Ramos (cell line): ENCODE results near the gene RPS3A.
"Not testable (repeated sequence)": the region's sequence is repeated elsewhere in the genome, so short reads cannot be mapped to it uniquely, and the experiment has no call there.

Experiments
- in situ Hi-C: fragments of 300-500 bp; cut with MboI; formaldehyde crosslinking; loops from one replicate; pipeline ENCODE4 v1.14.3; 2022; ENCODE audit warnings: low sequenced_read_pairs; ENCODE audit not compliant: unreplicated experiment

Gene RPS3A

DNA sequence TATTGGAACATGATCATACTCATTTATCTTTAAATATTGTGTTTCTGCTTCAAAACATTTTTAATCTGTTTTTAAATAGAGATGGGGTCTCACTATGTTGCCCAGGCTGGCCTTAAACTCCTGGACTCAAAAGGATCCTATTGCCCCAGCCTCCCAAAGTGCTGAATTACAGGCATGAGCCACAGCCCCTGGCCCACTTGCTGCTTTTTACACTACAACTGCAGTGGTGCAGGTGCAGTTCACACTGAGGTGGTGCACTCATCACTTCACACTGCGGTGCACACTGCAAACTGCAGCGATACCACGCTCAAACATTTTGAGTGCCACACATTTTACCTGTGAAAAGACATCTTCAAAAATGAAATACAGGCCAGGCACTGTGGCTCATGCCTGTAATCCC, 10.8 kb downstream of the RPS3A start:
- in situ Hi-C loops: no loop called here

DNA sequence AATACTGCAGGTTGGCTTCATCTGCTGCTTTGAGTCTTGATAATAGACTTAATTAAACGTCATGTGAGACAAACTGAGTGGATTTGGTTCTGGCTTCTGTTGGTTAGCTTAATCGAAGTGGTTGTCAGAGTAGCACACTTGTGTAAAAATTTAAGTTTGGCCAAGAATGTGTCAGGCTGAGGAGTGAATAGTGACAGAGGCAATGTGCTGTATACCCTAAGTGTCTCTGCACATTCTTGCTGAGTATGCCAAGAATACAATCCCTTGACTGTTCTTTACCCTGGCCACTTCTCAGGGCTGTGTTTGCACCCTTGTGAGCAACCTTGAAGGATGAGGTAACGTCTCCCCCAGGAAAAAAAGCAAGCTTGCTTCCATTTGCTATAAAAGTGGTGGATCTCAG, 14.9 kb downstream of the RPS3A start:
- in situ Hi-C loops: no loop called here

DNA sequence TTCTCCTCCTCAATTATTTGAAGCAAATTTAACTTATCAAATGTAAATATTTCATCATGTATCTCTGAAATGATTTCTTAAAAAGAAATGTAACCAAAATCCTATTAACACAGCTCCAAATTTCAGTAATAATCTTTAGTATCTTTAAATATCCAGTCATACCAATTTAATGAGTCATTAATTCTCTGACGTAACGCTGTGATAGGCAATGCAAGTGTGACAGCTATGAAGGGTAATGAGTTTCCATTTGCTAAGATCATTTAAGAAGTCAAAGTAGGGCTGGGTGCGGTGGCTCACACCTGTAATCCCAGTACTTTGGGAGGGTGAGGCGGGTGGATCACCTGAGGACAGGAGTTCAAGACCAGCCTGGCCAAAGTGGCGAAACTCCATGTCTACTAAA, 15.6 kb downstream of the RPS3A start:
- in situ Hi-C loops: no loop called here

DNA sequence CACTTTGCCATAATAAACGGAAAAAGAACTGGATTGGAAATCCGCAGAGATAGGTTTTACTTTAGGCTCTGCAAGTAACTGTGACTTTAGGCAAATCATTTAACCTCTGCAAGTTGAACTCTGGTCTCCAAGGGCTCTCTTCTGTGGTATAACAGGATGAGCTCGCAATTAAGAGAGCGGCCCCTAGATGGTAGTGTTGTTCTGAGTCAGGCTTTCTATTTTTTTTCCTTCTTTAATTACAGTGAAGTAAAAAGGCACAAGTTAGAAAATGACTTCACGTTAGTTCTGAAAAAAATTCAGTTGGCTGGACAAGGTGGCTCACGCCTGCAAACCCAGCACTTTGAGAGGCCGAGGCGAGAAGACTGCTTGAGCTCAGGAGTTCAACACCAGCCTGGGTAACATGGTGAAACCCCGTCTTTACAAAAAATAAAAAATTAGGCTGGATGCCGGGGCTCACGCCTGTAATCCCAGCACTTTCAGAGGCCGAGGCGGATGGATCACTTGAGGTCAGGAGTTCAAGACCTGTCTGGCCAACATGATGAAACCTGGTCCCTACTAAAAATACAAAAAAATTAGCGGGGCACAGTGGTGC, 18.0 kb downstream of the RPS3A start:
- in situ Hi-C loops: no loop called here

DNA sequence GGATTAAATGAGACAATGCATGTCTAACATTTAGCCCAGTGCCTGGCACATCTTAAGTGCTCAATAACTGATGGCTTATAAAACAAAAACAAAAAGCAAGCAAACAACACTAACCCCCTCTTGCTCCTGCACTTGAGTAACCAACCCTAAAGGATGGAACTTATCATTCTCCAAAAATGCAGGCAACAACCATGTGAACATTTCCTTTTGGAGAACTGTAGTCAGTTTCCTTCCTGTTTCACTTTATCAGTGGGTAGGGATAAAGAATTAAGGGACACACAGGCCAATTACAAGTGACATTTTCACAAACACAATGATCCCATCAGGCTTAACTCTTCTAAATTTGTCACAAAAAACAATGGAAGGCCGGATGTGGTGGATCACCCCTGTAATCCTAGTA, 30.4 kb downstream of the RPS3A start:
- in situ Hi-C loops: no loop called here

DNA sequence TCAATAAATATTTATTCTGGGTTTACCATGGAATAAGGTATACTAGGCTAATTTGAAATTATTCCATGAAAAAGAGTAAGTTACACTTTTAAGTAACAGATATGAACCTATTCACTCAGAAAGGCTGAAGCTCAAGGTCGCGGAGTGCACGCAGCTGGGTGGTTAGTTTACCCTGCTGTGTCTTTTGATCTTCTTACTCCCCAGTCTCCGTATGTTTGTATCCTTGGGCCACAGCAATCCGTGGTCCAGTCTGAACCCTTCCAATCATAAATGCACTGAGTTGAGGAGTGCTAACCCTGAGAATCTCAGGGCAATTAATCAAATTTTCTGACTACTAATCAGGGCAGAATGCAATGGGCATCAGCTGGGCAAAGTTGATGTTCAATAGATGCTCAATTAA, 33.9 kb downstream of the RPS3A start:
- in situ Hi-C loops: no loop called here

DNA sequence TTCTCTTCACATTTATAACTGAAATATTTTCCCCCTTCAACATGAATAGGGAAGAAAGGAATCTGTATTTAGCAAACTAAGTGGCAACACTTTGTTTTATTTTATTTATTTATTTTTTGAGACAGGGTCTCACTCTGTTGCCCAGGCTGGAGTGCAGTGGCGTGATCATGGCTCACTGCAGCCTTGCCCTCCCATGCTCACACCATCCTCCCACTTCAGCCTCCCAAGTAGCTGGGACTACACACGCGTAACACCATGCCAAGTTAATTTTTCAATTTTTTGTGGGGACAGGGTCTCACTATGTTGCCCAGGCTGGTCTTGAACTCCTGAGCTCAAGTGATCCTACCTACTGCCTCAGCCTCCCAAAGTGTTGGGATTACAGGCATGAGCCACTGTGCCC, 36.6 kb downstream of the RPS3A start:
- in situ Hi-C loops: not testable (repeated sequence)

DNA sequence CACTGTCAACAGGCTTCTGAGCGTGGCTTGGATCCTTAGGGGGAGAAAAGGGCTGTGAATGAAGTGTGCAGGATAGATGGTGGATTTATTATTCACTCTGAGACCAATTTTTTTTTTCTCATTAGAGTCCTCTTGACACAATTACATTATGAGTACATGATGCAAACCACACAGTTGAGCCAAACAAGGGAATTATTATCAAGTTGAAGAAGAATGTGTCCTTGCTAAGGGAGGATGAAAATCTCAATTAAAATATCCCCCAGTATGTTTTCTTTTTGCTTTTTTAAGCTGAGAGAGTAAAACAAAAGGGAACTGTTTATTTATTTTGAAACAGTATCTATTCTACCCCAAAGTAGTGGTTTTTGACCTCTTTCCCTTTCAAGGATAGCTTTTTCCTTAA, 40.4 kb downstream of the RPS3A start:
- in situ Hi-C loops: no loop called here

DNA sequence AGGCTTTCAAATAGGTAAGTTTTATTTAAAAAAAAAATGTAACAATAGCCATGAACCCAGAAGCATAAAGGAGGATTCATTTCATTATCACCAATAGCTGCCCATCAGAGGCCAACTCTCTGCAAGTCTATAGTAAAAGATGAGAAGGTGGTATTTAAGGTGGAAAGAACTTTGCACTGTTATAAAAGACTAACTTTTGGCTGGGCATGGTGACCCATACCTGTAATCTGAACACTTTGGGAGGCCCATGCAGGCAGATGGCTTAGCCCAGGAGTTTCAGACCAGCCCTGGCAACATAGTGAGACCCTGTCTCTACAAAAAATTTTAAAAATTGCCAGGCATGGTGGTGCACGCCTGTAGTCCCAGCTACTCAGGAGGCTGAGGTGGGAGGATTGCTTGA, 43.3 kb downstream of the RPS3A start:
- in situ Hi-C loops: no loop called here

DNA sequence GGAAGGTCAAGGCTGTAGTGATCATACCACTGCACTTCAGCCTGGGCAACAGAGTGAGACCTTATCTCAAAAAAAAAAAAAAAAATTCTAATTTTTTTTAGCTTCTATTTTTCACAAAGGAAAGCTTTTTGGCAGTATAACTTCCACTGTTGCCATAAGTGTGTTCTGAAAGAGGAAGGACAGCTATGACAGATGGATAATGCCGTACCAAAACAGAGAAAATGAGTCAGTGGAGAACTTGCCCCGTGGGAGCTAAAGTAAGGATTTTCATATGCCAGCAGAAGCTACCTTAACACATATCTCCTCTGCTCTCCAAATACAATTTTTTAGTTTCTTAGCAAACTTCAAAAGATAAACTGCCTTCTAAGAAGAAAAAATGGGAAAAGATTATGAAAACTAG, 43.7 kb downstream of the RPS3A start:
- in situ Hi-C loops: no loop called here

DNA sequence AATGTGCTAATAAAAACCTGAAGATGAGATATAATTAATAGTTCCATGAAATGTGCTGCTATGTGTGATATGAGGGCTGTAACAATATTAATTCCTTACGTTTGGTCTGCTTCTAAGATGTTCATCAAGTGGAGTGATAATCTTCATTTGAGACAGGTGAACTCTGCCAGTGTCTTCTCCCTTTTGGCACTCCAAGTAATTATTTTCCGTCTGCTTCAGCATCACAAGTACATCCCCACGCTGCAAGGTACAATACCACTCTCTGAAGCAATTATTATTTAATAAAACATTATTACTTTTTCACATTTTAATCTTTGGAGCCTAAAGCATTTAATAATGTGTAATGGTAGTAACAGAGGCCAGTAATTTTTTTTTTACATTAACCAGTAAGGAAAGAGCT, 44.4 kb downstream of the RPS3A start:
- in situ Hi-C loops: no loop called here

DNA sequence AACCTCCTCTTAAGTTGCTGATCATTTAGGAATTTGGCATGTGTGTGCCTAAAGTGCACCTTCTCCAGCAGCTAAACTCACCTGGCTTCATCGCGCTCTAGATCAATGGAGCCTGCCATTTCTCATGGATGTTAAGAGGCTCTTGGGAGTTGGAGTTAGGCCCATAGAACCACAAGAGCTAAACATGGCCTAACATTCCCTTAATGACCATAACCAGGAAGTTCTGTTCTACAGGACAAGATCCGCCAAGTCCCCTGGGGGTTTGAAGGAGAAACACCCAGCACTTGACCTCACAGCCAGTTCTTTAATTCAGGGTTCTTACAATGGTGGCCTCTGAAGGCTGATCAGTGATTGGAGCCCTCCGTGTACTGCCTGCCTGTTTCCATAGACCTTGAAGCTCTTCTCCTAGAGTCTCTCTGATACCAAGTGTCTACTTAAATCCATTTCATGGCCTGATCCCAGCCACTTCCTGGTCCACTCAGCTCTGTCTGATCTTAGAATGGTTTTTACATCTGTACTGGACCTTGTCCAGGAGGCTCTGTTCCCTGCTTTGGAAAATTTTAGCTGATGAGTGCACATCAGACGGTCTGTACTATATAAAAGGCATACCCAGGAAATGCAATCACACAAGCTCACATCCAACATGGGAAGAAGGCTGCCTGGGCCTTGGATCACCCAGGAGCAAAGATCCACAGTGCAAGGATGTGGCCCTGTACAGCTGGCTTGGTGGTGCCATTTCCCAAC, 45.1 kb downstream of the RPS3A start:
- in situ Hi-C loops: no loop called here

DNA sequence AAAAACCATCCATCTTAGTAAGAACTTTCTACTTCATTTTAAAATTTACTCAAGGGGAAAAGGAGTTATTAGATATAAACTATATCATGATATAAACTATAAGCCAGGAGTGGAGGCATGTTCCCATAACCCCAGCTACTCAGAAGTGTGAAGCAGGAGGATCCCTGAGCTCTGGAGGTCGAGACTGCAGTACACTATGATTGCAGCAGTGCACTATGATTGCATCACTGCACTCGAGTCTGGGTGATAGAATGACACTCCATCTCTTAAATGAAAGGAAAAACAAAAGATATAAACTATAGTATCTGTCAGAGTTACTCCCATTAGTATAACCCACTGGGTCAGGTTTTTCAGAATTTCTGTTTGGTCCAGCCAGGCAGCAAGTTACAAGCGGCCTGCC, 47.6 kb downstream of the RPS3A start:
- in situ Hi-C loops: no loop called here

DNA sequence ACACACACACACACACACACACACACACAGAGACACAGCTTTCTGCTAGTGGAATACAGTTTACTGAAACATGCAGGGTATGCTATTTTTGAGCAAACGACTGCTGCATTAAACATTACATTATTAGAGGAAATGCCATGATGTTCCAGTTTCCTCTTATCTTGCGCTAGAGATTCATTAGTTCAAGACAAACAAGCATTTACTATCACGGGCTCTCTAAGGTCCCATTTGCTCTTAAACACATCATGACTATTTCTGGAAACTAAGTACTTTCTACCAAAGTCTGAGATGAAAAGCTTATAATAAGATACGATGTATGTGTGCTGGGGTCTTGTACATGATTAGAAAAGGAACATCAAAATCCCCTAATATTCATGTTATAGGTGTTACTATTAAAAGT, 48.8 kb downstream of the RPS3A start:
- in situ Hi-C loops: no loop called here

DNA sequence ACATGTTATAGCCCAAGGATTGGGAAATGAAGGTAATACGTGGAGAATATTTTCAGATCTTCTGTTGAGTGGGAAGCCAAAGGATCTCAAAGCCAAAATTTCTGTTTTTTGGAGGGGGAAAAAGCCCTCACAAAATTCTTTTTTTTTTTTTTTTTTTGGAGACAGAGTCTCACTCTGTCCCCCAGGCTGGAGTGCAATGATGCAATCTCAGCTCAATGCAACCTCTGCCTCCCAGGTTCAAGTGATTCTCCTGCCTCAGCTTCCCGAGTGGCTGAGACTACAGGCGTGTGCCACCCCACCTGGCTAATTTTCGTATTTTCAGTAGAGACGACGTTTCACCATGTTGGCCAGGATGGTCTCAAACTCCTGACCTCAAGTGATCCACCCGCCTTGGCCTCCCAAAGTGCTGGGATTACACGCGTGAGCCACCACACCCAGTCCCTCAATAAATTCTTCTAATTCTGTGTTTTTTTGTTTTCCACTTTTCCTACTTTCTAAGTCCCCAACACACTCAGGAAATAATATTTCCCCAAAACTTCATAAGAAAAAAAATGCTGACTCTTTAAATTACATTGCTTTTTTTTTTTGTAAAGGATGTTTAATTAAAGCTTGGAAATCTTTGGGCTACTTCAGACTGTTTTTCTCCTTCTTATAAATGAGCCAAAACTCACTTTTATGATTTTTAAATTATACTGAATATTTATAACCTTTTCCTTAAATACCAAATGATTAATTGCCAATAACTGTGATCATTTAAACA, 51.6 kb downstream of the RPS3A start:
- in situ Hi-C loops: no loop called here

DNA sequence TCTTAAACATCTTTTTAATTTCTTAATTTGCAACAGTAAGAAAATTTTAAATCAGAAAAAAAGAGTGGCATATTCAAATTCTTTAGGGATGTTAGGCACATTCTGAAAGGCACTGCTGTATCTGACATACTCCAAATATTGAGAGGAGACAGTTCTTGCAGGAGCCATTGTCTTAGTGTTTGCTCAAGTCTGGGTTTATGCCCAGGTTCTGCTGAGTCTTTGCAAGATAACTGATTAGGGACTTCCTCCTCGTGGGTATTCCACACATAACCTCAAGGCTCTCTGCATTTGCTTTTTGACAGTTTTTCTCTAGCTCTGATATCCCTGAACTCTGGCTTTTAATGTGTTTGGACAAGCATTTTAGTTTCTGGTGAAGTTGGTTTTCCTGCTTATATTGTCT, 52.6 kb downstream of the RPS3A start:
- in situ Hi-C loops: no loop called here

DNA sequence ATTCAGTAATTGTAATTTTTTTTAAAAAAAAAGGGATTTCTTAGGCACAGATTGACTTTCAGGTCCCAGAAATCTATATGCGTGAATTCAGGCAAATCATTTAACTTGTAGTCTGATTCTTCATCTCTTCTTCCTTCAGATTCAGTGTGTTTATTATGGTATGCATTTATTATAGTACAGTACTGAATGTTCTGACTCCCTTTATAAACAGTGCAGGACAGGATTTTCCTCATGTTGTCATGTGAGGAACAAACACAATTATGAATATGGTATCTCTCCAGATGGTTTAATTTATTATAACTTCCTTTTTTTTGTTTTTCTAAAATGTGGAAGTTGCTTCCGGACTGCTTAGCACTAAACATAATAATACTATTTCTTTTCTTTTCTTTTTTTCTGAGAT, 54.2 kb downstream of the RPS3A start:
- in situ Hi-C loops: no loop called here
